ENCODE data around the gene ZCCHC2. TPM values are rescaled to one million over a fixed set of nuclear protein-coding genes. Genes with fewer than 3 reads are reported as not detected.
A peak's percentile ranks its signal among the peaks of the same experiment; 100 is the strongest.

ZCCHC2 gene
- total RNA-seq (2022): 43.5 and 61.4 TPM in 2 replicates
- Bru-seq, nascent RNA: percentile 97 among the genes with signal in this experiment
- BruChase-seq, experiment 1, labeled RNA remaining after a 6-hour chase: percentile 81 among the genes with signal in this experiment
- percentile 88 among the genes with signal in this experiment for BruChase-seq, experiment 2, labeled RNA remaining after a 2-hour chase
- long read RNA-seq, transcript ZCCHC2-206 (1 exons, 1,877 nt): major isoform, 8 of 22 reads
- long read RNA-seq, partial matches to known transcripts: 7 of 22 reads
- long read RNA-seq, other reads (novel, unspliced or antisense): 7 of 22 reads

- Mint-ChIP-seq H3K27ac (ENCODE audit: unreplicated experiment) (peak within 1 kb of the TSS; percentile 97), H3K4me1 (ENCODE audit: low read depth, unreplicated experiment) (peaks cover 45% of the 10 kb centered on the region)
- intact Hi-C loops (cut with micrococcal nuclease; ENCODE audit: unreplicated experiment): no loop called here
Observed at GRCh38 chr18:62522504-62523254, at the start of gene ZCCHC2. Gene ZCCHC2, plus strand, starts transcription at chr18:62523025. Its CDS starts 400 bp downstream, at chr18:62523425.

GRCh38 chr18:62479574-62479973 is 43.3 kb upstream of the ZCCHC2 start:
- DNase-seq: no peak
- H3K9me3 Mint-ChIP-seq (ENCODE audit: low read depth, unreplicated experiment): peaks cover 5% of the 10 kb centered on the region
- peaks cover 4% of the 10 kb centered on the region for H3K4me1 Mint-ChIP-seq (ENCODE audit: low read depth, unreplicated experiment)
- H3K36me3 Mint-ChIP-seq (ENCODE audit: insufficient read depth, unreplicated experiment): no peaks in the 10 kb centered on the region
- no TSS peak for BruUV-seq (replicated peaks)
- H3K27me3 Mint-ChIP-seq (ENCODE audit: unreplicated experiment): no peaks in the 10 kb centered on the region
- H3K27ac Mint-ChIP-seq (ENCODE audit: unreplicated experiment): no peak overlapping the region
- TF ChIP-seq CTCF (IDR thresholded peaks at IDR 0.05; ENCODE audit: unreplicated experiment): no peak
- intact Hi-C loops (cut with micrococcal nuclease; ENCODE audit: unreplicated experiment): no loop called here
- no peak overlapping the region for H3K4me3 Mint-ChIP-seq (ENCODE audit: low read depth, unreplicated experiment)
- CTCF ChIA-PET: no interaction called here

More at GRCh38 chr18:62522504-62523254, at the start of gene ZCCHC2:
- DNase-seq: peak; percentile 99
- H3K9me3 Mint-ChIP-seq (ENCODE audit: low read depth, unreplicated experiment): no peaks in the 10 kb centered on the region
- H3K27me3 Mint-ChIP-seq (ENCODE audit: unreplicated experiment): no peaks in the 10 kb centered on the region
- H3K36me3 Mint-ChIP-seq (ENCODE audit: insufficient read depth, unreplicated experiment): peaks cover 63% of the 10 kb centered on the region
- no TSS peak for BruUV-seq (replicated peaks)
- H3K4me3 Mint-ChIP-seq (ENCODE audit: low read depth, unreplicated experiment): peak within 1 kb of the TSS; percentile 84
- TF ChIP-seq CTCF (IDR thresholded peaks at IDR 0.05; ENCODE audit: unreplicated experiment): no peak
- CTCF ChIA-PET: interaction anchor here (0.6 to 3.2 kb wide), 9 partner anchors 17 to 182 kb away, joined by 3 to 9 read pairs (median 3); no protein-coding TSS in a partner anchor

- no peak for DNase-seq
- no peak for TF ChIP-seq CTCF (IDR thresholded peaks at IDR 0.05; ENCODE audit: unreplicated experiment)
- peaks cover 5% of the 10 kb centered on the region for H3K9me3 Mint-ChIP-seq (ENCODE audit: low read depth, unreplicated experiment)
- CTCF ChIA-PET: no interaction called here
- peaks cover 6% of the 10 kb centered on the region for H3K36me3 Mint-ChIP-seq (ENCODE audit: insufficient read depth, unreplicated experiment)
- no TSS peak for BruUV-seq (replicated peaks)
- H3K27me3 Mint-ChIP-seq (ENCODE audit: unreplicated experiment): no peaks in the 10 kb centered on the region
- H3K4me3 Mint-ChIP-seq (ENCODE audit: low read depth, unreplicated experiment): no peak overlapping the region
- H3K27ac Mint-ChIP-seq (ENCODE audit: unreplicated experiment): no peak overlapping the region
- peaks cover 17% of the 10 kb centered on the region for H3K4me1 Mint-ChIP-seq (ENCODE audit: low read depth, unreplicated experiment)
- intact Hi-C loops (cut with micrococcal nuclease; ENCODE audit: unreplicated experiment): no loop called here
Observed at GRCh38 chr18:62480927-62481326, 41.9 kb upstream of the ZCCHC2 start.

GRCh38 chr18:62484941-62485340 is 37.9 kb upstream of the ZCCHC2 start:
- H3K36me3 Mint-ChIP-seq (ENCODE audit: insufficient read depth, unreplicated experiment): peaks cover 10% of the 10 kb centered on the region
- intact Hi-C loops (cut with micrococcal nuclease; ENCODE audit: unreplicated experiment): loop anchor here (2.0 to 5.0 kb wide), 2 partner anchors 33 to 60 kb away; no protein-coding TSS in a partner anchor
- peak overlapping the region; percentile 92 for H3K27ac Mint-ChIP-seq (ENCODE audit: unreplicated experiment)

More at GRCh38 chr18:62484941-62485340, 37.9 kb upstream of the ZCCHC2 start:
- BruUV-seq (replicated peaks): no TSS peak
- TF ChIP-seq CTCF (IDR thresholded peaks at IDR 0.05; ENCODE audit: unreplicated experiment): no peak
- CTCF ChIA-PET: no interaction called here
- Mint-ChIP-seq H3K9me3 (ENCODE audit: low read depth, unreplicated experiment) (peaks cover 5% of the 10 kb centered on the region), H3K4me1 (ENCODE audit: low read depth, unreplicated experiment) (peaks cover 26% of the 10 kb centered on the region), H3K27me3 (ENCODE audit: unreplicated experiment) (no peaks in the 10 kb centered on the region), H3K4me3 (ENCODE audit: low read depth, unreplicated experiment) (peak overlapping the region; percentile 60)
- DNase-seq: no peak
